K562 (cell line): ENCODE results near the gene ZNF292. TPM values are rescaled to one million over a fixed set of nuclear protein-coding genes. Genes with fewer than 3 reads are reported as not detected.

Source experiments
- ATAC-seq: fragments of 200-7000 bp; cut with Tn5 transposase; 3 replicates; pipeline ENCODE4 v1.9.1; 2020; ENCODE audit warnings: moderate library complexity
- BruUV-seq: library from RNA; stranded (reverse); fragments of 400-500 nt; replicated peaks from 2 replicates; lab custom pipeline; 2021; lab: Mats Ljungman, UMichigan
- CTCF ChIA-PET: fragments of 300-600 bp; formaldehyde crosslinking; extraction: SDS; loops from one replicate; lab custom pipeline; 2021; ENCODE audit warnings: low intra/inter-chr PET ratio; lab: Yijun Ruan, JAX
- POLR2A ChIA-PET: fragments of 300-600, 350-650 bp; sonication (Branson Sonifier 250); formaldehyde crosslinking; extraction: SDS; loops from one replicate; lab custom pipeline; 2021; ENCODE audit warnings: antibody characterized with exemption, inconsistent platforms; lab: Yijun Ruan, JAX
- DNase-seq, 4 experiments: peaks; one replicate each; pipeline versions ENCODE4 v3.0.0 to v3.0.0-alpha.2; 2011 to 2018; ENCODE audit warnings: low spot score in 3 of 4, mixed read lengths in 3 of 4; ENCODE audit errors: extremely low read depth in 1 of 4
- FAIRE-seq: peaks from 2 replicates; lab custom pipeline; 2011; peaks lifted over from hg19 to GRCh38; lab: Jason Lieb, UNC
- H2AFZ ChIP-seq: 2 replicates; pipeline ENCODE4 v1.6.0; 2011; ENCODE audit warnings: low read depth, low read length, control low read depth, inconsistent platforms
- H3K27ac ChIP-seq: fragments of 200-600 bp; 3 replicates; pipeline ENCODE4 v1.8.0; 2011; ENCODE audit warnings: low read depth, mild to moderate bottlenecking, control low read depth, inconsistent platforms, low read length, moderate library complexity, mixed read lengths; ENCODE audit errors: extremely low read depth
- H3K27me3 ChIP-seq, 2 experiments: fragments of 300-600 bp in 1 of 2; 2 replicates in 1 of 2; 3 replicates in 1 of 2; pipeline versions ENCODE4 v1.6.0 to v1.8.0; 2011; ENCODE audit warnings: inconsistent platforms in 2 of 2, low read length in 2 of 2, mild to moderate bottlenecking in 1 of 2, mixed read lengths in 1 of 2, moderate library complexity in 1 of 2; ENCODE audit not compliant: control insufficient read depth in 2 of 2, insufficient read depth in 2 of 2
- H3K36me3 ChIP-seq: fragments of 300-600 bp; 3 replicates; pipeline ENCODE4 v1.8.0; 2011; ENCODE audit warnings: mild to moderate bottlenecking, low read length, inconsistent platforms; ENCODE audit not compliant: control insufficient read depth, insufficient read depth
- H3K4me1 ChIP-seq, 2 experiments: fragments of 200-600 bp in 1 of 2; replicated peaks in 1 of 2; 2 replicates in 1 of 2; 3 replicates in 1 of 2; pipeline versions ENCODE4 v1.5.1 to v1.8.0; 2011; ENCODE audit warnings: inconsistent platforms in 2 of 2, low read length in 2 of 2, mild to moderate bottlenecking in 1 of 2, mixed read lengths in 1 of 2, moderate library complexity in 1 of 2; ENCODE audit not compliant: control insufficient read depth in 2 of 2, insufficient read depth in 2 of 2
- H3K4me2 ChIP-seq: 2 replicates; pipeline ENCODE4 v1.6.1; 2011; ENCODE audit warnings: low read length, control low read depth, inconsistent platforms, mixed read lengths; ENCODE audit not compliant: insufficient read depth
- H3K4me3 ChIP-seq: fragments of 200-600 bp; sonication (generic), shearing (Covaris generic); 2 replicates; pipeline ENCODE4 v1.5.1; 2016; ENCODE audit warnings: control low read depth, inconsistent platforms
- H3K79me2 ChIP-seq: fragments of 200-600 bp; 3 replicates; pipeline ENCODE4 v1.8.0; 2011; ENCODE audit warnings: low read length, inconsistent platforms; ENCODE audit not compliant: control insufficient read depth, insufficient read depth
- H3K9ac ChIP-seq, 2 experiments: 2 replicates each; pipeline versions ENCODE4 v1.6.0 to v1.6.1; 2011; ENCODE audit warnings: low read depth in 2 of 2, low read length in 2 of 2, control low read depth in 1 of 2, inconsistent platforms in 1 of 2, mild to moderate bottlenecking in 1 of 2, mixed read lengths in 1 of 2; ENCODE audit not compliant: insufficient read depth in 1 of 2
- H3K9me1 ChIP-seq: one replicate; pipeline ENCODE4 v1.6.0; 2011; ENCODE audit warnings: inconsistent platforms, mild to moderate bottlenecking, low read length, moderate library complexity; ENCODE audit not compliant: control insufficient read depth, insufficient read depth
- H3K9me3 ChIP-seq: replicated peaks from 2 replicates; pipeline ENCODE4 v1.5.1; 2011; ENCODE audit warnings: low read depth, low read length, inconsistent platforms; ENCODE audit not compliant: control insufficient read depth, insufficient read depth
- H4K20me1 ChIP-seq: replicated peaks from 2 replicates; pipeline ENCODE4 v1.6.1; 2011; ENCODE audit warnings: low read length, inconsistent platforms, mixed read lengths; ENCODE audit not compliant: control insufficient read depth, insufficient read depth
- EGR1 ChIP-seq: fragments of 450-650 bp; conservative IDR thresholded peaks from 2 replicates; pipeline ENCODE4 v1.6.1; 2017; ENCODE audit warnings: mild to moderate bottlenecking
- HNRNPH1 ChIP-seq: fragments of 200-400 bp; formaldehyde crosslinking; optimal IDR thresholded peaks from 2 replicates; pipeline ENCODE3; 2017; ENCODE audit warnings: low read depth, mild to moderate bottlenecking, low read length, moderate library complexity
- KDM5B ChIP-seq: fragments of 200-600 bp; sonication (generic); IDR thresholded peaks from 2 replicates; pipeline ENCODE4 v1.6.1; 2012; ENCODE audit warnings: low read depth, mild to moderate bottlenecking, moderate library complexity, low read length, control low read depth, inconsistent platforms; ENCODE audit not compliant: insufficient replicate concordance
- MIER1 ChIP-seq: fragments of 450-650 bp; IDR thresholded peaks from 2 replicates; pipeline ENCODE4 v1.6.1; 2016; ENCODE audit warnings: antibody characterized with exemption, mild to moderate bottlenecking, low read depth
- POLR2AphosphoS5 ChIP-seq: IDR thresholded peaks from 2 replicates; pipeline ENCODE4 v1.6.1; 2011; ENCODE audit warnings: mild to moderate bottlenecking, low read depth, low read length, moderate library complexity; ENCODE audit not compliant: control insufficient read depth, insufficient read depth
- RUNX1 ChIP-seq: sonication (generic); IDR thresholded peaks from 2 replicates; pipeline ENCODE4 v1.6.1; 2016; ENCODE audit warnings: antibody characterized with exemption, low read depth
- U2AF1 ChIP-seq: fragments of 200-400 bp; formaldehyde crosslinking; optimal IDR thresholded peaks from 2 replicates; pipeline ENCODE3; 2017; ENCODE audit warnings: mild to moderate bottlenecking, low read depth, low read length, moderate library complexity
- ZNF140 ChIP-seq: fragments of 250-450 bp; sonication (Bioruptor Pico); IDR thresholded peaks from 2 replicates; pipeline ENCODE4 v1.8.0; 2021; ENCODE audit warnings: moderate library complexity, mild to moderate bottlenecking, inconsistent platforms
- ZNF175 ChIP-seq: fragments of 200-800 bp; sonication (Bioruptor generic); IDR thresholded peaks from 2 replicates; pipeline ENCODE4 v1.6.1; 2016; ENCODE audit warnings: low read depth, mild to moderate bottlenecking, missing genetic modification characterization, missing compliant biosample characterization
- ZNF699 ChIP-seq: fragments of 250-450 bp; sonication (Bioruptor Pico); IDR thresholded peaks from 2 replicates; pipeline ENCODE4 v1.8.0; 2021; ENCODE audit warnings: mild to moderate bottlenecking, moderate library complexity; ENCODE audit not compliant: insufficient replicate concordance
- WGBS: fragments of 100-300 bp; shearing (Covaris generic); methylation state at CpG from one replicate; pipeline ENCODE4 v1.1.6; 2016; ENCODE audit warnings: low coverage, mixed read lengths; ENCODE audit not compliant: insufficient coverage; ENCODE audit errors: missing lambda C conversion rate; 5-methylcytosine and 5-hydroxymethylcytosine counted together
- in situ Hi-C: fragments of 300-500 bp; cut with MboI; formaldehyde crosslinking; loops from 4 replicates; pipeline ENCODE4 v1.15.0; 2018; ENCODE audit warnings: inconsistent platforms, mixed read lengths
- intact Hi-C: fragments of 100-400 bp; cut with micrococcal nuclease; formaldehyde crosslinking; loops from 2 replicates; pipeline ENCODE4 v1.14.2; 2022
- polyA plus RNA-seq, 8 experiments: library from polyadenylated mRNA; depleted of rRNA in 4 of 8; stranded (reverse) in 5 of 8; unstranded in 3 of 8; fragments of >200 nt; fragmentation: Nextera tagmentation in 2 of 8; fragmentation: Illumina TruSeq in 1 of 8; extraction: Ambion mirVana in 2 of 8; extraction: Trizol in 1 of 8; gene quantifications; 2 replicates each; pipeline versions ENCODE4 v1.2.1 to v1.2.3, GENCODE V29; 2011 to 2014; ENCODE audit warnings: inconsistent platforms in 1 of 8, missing spikeins in 1 of 8
- total RNA-seq, 7 experiments: library from RNA; depleted of rRNA in 6 of 7; stranded (reverse); fragments of >200 nt in 6 of 7; fragmentation: Illumina TruSeq in 2 of 7; extraction: Trizol in 2 of 7; gene quantifications; 2 replicates each; pipeline versions ENCODE4 v1.2.1 to v1.2.3, GENCODE V29; 2011 to 2021; ENCODE audit warnings: low replicate concordance in 1 of 7
- TF ChIP-seq, protein P1 (sequence below): fragments of 250-450 bp; sonication (Bioruptor Pico); IDR thresholded peaks from 2 replicates; pipeline ENCODE4 v1.5.0; 2020; ENCODE audit warnings: mild to moderate bottlenecking
- TF ChIP-seq, protein P2 (sequence below): sonication (generic); formaldehyde crosslinking; IDR thresholded peaks from 2 replicates; pipeline ENCODE4 v1.8.0; 2022; ENCODE audit warnings: mild to moderate bottlenecking, missing genetic modification reagents

ZNF292 gene
- total and polyA plus RNA-seq, 9 of the 15 experiments (the other 6 are each of a cell fraction or from before 2014, with no cell fraction given): 4.4 to 17.1 (median 12.8) TPM

DNA sequence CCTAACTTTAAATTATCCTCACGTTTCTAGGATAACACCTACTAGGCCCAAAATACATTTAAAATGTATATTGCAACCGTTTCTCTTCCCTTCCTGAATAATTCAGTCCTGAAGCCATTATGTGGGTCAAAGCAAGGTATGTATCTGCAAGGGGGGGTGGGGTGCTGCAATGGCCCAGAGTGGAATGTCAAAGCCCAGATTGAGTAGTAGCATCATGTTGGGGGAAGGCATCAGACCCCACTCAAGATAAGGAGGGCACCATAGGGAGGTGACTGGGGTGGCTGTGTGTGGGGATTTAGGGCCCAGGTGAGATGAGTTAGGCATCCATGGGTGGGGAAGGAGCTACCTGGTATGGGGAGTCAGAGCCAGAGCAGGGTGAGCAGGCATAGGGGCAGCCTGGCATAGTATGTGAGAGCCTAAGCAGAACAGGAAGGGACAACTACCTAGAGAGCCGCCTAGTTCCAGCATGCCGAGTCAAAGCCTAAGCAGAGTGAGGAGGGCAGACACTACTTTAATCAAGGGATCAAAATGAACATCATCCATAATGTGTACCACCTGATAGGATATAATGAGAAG, 48.2 kb downstream of the ZNF292 start:
- Histone ChIP-seq H4K20me1 (no peaks in the 10 kb centered on the region; the same call in 1 of the 2 replicates), H3K27ac (no peak overlapping the region), H3K9ac (no peak overlapping the region), H3K9me3 (no peaks in the 10 kb centered on the region), H3K4me1 (no peaks in the 10 kb centered on the region), H3K9me1 (no peaks in the 10 kb centered on the region), H3K4me3 (no peak overlapping the region), H2AFZ (no peak overlapping the region), H3K27me3 (no peaks in the 10 kb centered on the region), H3K79me2 (peaks cover 89% of the 10 kb centered on the region), H3K36me3 (peaks cover 7% of the 10 kb centered on the region; the same call in 2 of the 3 replicates), H3K4me2 (no peak overlapping the region)
- in situ Hi-C loops (no loop called here), intact Hi-C loops (no loop called here)
- POLR2A ChIA-PET: interaction anchor here (1.0 kb wide), 1 partner anchor 13 kb away, joined by 5 read pairs; no protein-coding TSS in a partner anchor
- DNase-seq: no peak
- 69% methylated on average over 4 of the region's 4 CpGs for WGBS
- TF ChIP-seq ZNF175 (CRISPR knock-in tag) (no peak), HNRNPH1 (no peak), KDM5B (no peak), MIER1 (no peak), U2AF1 (no peak), ZNF140 (CRISPR knock-in tag) (no peak), EGR1 (no peak), POLR2AphosphoS5 (no peak), ZNF699 (CRISPR knock-in tag) (no peak), RUNX1 (no peak)
- TF ChIP-seq, protein P1, sequence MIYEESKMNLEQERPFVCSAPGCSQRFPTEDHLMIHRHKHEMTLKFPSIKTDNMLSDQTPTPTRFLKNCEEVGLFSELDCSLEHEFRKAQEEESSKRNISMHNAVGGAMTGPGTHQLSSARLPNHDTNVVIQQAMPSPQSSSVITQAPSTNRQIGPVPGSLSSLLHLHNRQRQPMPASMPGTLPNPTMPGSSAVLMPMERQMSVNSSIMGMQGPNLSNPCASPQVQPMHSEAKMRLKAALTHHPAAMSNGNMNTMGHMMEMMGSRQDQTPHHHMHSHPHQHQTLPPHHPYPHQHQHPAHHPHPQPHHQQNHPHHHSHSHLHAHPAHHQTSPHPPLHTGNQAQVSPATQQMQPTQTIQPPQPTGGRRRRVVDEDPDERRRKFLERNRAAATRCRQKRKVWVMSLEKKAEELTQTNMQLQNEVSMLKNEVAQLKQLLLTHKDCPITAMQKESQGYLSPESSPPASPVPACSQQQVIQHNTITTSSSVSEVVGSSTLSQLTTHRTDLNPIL (CRISPR knock-in tag): no peak
- TF ChIP-seq, protein P2, sequence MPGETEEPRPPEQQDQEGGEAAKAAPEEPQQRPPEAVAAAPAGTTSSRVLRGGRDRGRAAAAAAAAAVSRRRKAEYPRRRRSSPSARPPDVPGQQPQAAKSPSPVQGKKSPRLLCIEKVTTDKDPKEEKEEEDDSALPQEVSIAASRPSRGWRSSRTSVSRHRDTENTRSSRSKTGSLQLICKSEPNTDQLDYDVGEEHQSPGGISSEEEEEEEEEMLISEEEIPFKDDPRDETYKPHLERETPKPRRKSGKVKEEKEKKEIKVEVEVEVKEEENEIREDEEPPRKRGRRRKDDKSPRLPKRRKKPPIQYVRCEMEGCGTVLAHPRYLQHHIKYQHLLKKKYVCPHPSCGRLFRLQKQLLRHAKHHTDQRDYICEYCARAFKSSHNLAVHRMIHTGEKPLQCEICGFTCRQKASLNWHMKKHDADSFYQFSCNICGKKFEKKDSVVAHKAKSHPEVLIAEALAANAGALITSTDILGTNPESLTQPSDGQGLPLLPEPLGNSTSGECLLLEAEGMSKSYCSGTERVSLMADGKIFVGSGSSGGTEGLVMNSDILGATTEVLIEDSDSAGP (CRISPR knock-in tag): no peak
- BruUV-seq: no TSS peak
- CTCF ChIA-PET: no interaction called here
- ATAC-seq: no peak
- no peak for FAIRE-seq
